Loucy (cell line): ENCODE data around the gene EXD3.

Experiments
- CTCF ChIP-seq: fragments of 200-600 bp; sonication (generic); conservative IDR thresholded peaks from 2 replicates; pipeline ENCODE4 v1.5.1; 2014; ENCODE audit warnings: mild to moderate bottlenecking, antibody characterized with exemption, low read length
- EZH2phosphoT487 ChIP-seq: fragments of 200-600 bp; IDR thresholded peaks from 2 replicates; pipeline ENCODE4 v1.6.1; 2018; ENCODE audit warnings: antibody characterized with exemption, mild to moderate bottlenecking, moderate library complexity, borderline replicate concordance

DNA sequence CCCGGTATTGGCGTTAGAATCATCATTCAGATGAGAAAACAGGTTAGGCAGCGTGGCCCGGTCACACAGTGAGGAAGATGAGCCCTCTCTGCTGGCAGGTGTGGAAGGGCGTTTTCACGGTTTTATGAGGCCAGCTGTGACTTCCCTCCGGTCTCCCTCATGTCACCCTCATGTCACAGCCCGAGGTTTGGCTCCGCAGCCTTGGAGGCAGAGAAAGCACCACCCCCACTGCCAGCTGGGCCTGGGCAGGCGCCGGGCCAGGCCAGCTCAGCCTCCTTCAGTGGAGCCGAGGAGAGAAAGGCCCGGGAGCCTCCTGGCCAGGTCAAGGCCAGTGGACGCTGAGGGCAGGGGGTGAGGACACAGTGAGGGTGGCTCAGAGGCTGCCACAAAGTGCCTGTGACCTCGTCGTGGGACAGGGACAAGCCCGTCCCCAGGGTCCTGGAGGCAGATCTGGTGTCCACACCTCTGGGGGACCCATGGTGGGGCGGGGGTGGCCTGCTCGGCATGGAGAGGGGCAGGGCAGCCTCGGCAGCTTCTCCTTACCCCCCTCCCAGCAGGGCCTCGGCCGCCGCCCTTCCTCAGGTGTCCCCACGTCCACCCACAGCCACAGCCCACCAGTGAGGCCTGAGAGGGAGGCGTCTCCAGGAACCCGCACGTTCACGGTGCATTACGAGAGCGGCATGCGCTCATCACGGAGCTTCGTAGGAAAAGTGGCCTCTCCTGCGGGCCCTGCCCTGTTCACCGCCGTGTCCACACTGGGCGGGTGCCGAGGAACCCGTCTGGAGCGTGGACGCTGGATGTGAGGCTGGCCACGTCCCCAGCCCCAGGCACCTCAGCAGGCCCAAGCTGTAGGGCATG, 32.2 kb downstream of the EXD3 start:
- TF ChIP-seq CTCF (no peak), EZH2phosphoT487 (no peak)
